NCI-H146 (cell line): ENCODE measurements around the gene PIGL.
"Not testable (repeated sequence)": the region's sequence is repeated elsewhere in the genome, so short reads cannot be mapped to it uniquely, and the experiment has no call there.

Experiments used
- DNase-seq: peaks from one replicate; lab custom pipeline; 2025; lab: John Stamatoyannopoulos, UW

Gene PIGL

GRCh38 chr17:16217002-16217635 lies at the start of gene PIGL:
PIGL (plus strand) TSS chr17:16217210; CDS start chr17:16217227, 17 bp downstream.
- DNase-seq, result peak; percentile 92

GRCh38 chr17:16171613-16172012 lies 45.4 kb upstream of the PIGL start:
- peak; percentile 1 for DNase-seq

GRCh38 chr17:16178836-16179235 lies 38.2 kb upstream of the PIGL start:
- no peak for DNase-seq

GRCh38 chr17:16181581-16181980 lies 35.4 kb upstream of the PIGL start:
- no peak for DNase-seq

- DNase-seq, result no peak
Measured at GRCh38 chr17:16187642-16188041, 29.4 kb upstream of the PIGL start.

GRCh38 chr17:16189791-16190348 lies 27.1 kb upstream of the PIGL start:
- DNase-seq, result no peak

- no peak for DNase-seq
Measured at GRCh38 chr17:16190703-16191360, 26.2 kb upstream of the PIGL start.

- no peak for DNase-seq
Measured at GRCh38 chr17:16191604-16192003, 25.4 kb upstream of the PIGL start.

GRCh38 chr17:16194307-16194835 lies 22.6 kb upstream of the PIGL start:
- not testable (repeated sequence) for DNase-seq

- DNase-seq, result no peak
Measured at GRCh38 chr17:16197276-16197675, 19.7 kb upstream of the PIGL start.

GRCh38 chr17:16199093-16199492 lies 17.9 kb upstream of the PIGL start:
- no peak for DNase-seq

- not testable (repeated sequence) for DNase-seq
Measured at GRCh38 chr17:16201693-16202131, 15.3 kb upstream of the PIGL start.

- DNase-seq, result not testable (repeated sequence)
Measured at GRCh38 chr17:16202554-16203500, 14.2 kb upstream of the PIGL start.

- not testable (repeated sequence) for DNase-seq
Measured at GRCh38 chr17:16204763-16205162, 12.2 kb upstream of the PIGL start.

GRCh38 chr17:16211590-16211989 lies 5.4 kb upstream of the PIGL start:
- DNase-seq, result no peak

GRCh38 chr17:16212793-16213192 lies 4.2 kb upstream of the PIGL start:
- no peak for DNase-seq

GRCh38 chr17:16214190-16215001 lies 2.6 kb upstream of the PIGL start:
- peak; percentile 7 for DNase-seq

- peak; percentile 67 for DNase-seq
Measured at GRCh38 chr17:16215002-16215272, 2.1 kb upstream of the PIGL start.

- DNase-seq, result peak; percentile 97
Measured at GRCh38 chr17:16215273-16215964, 1.6 kb upstream of the PIGL start, which contains the start of gene NCOR1. NCOR1 (minus strand) TSS chr17:16215534; CDS start chr17:16194569, 20,965 bp downstream.

- DNase-seq, result peak; percentile 88
Measured at GRCh38 chr17:16215965-16216316, 1.1 kb upstream of the PIGL start.
